A673 (cell line): Measurements from ENCODE around the gene ENTPD6. TPM values are rescaled to one million over a fixed set of nuclear protein-coding genes. Genes with fewer than 3 reads are reported as not detected.

ENCODE experiments used
- BruUV-seq: library from RNA; stranded (reverse); fragments of 400-500 nt; replicated peaks from 2 replicates; lab custom pipeline; 2021; lab: Mats Ljungman, UMichigan
- CTCF ChIA-PET: fragments of 300-600 bp; sonication (Branson Sonifier 250); formaldehyde crosslinking; loops from one replicate; lab custom pipeline; 2022; ENCODE audit warnings: antibody characterized with exemption; lab: Charles Lee
- POLR2A ChIA-PET: fragments of 300-600 bp; sonication (Branson Sonifier 250); formaldehyde crosslinking; loops from one replicate; lab custom pipeline; 2022; ENCODE audit warnings: antibody characterized with exemption; ENCODE audit not compliant: low non-redundant PET; lab: Charles Lee
- DNase-seq: peaks from one replicate; pipeline ENCODE4 v3.0.0-alpha.2; 2015; ENCODE audit warnings: low spot score
- H3K27ac ChIP-seq: fragments of 200-600 bp; sonication (generic); 2 replicates; pipeline ENCODE4 v1.5.1; 2016; ENCODE audit warnings: mixed run types, low read depth, mild to moderate bottlenecking, mixed read lengths, antibody characterized with exemption, low read length; ENCODE audit not compliant: poor library complexity, severe bottlenecking
- H3K27me3 ChIP-seq: fragments of 200-600 bp; sonication (generic); replicated peaks from 2 replicates; pipeline ENCODE4 v1.6.1; 2017; ENCODE audit warnings: mixed run types, low read depth, mild to moderate bottlenecking, mixed read lengths, antibody characterized with exemption, low read length; ENCODE audit not compliant: insufficient read depth, poor library complexity
- H3K36me3 ChIP-seq: fragments of 200-600 bp; sonication (generic); 2 replicates; pipeline ENCODE4 v1.6.1; 2016; ENCODE audit warnings: mixed run types, mild to moderate bottlenecking, mixed read lengths, antibody characterized with exemption, low read length; ENCODE audit not compliant: insufficient read depth, poor library complexity, severe bottlenecking
- H3K4me1 ChIP-seq: fragments of 200-600 bp; sonication (generic); 2 replicates; pipeline ENCODE4 v1.6.1; 2017; ENCODE audit warnings: mixed run types, mild to moderate bottlenecking, mixed read lengths, antibody characterized with exemption, low read length; ENCODE audit not compliant: insufficient read depth, poor library complexity, severe bottlenecking
- H3K4me3 ChIP-seq: fragments of 200-600 bp; sonication (generic); 2 replicates; pipeline ENCODE4 v1.5.1; 2016; ENCODE audit warnings: low read depth, mixed run types, mild to moderate bottlenecking, mixed read lengths, low read length; ENCODE audit not compliant: poor library complexity, severe bottlenecking
- H3K9me3 ChIP-seq: fragments of 200-600 bp; sonication (generic); 2 replicates; pipeline ENCODE4 v1.6.1; 2016; ENCODE audit warnings: mixed run types, low read depth, mild to moderate bottlenecking, mixed read lengths, antibody characterized with exemption, low read length; ENCODE audit not compliant: poor library complexity, severe bottlenecking
- CTCF ChIP-seq: fragments of 300-800, 200-600 bp; sonication (generic); conservative IDR thresholded peaks from 2 replicates; pipeline ENCODE4 v1.5.1; 2017; ENCODE audit warnings: low read depth, mild to moderate bottlenecking, antibody characterized with exemption, low read length, moderate library complexity, mixed read lengths
- EZH2 ChIP-seq: fragments of 200-600 bp; sonication (generic); IDR thresholded peaks from 2 replicates; pipeline ENCODE4 v1.6.1; 2017; ENCODE audit warnings: borderline replicate concordance, low read depth, mild to moderate bottlenecking, mixed read lengths, antibody characterized with exemption, low read length; ENCODE audit not compliant: poor library complexity, severe bottlenecking
- intact Hi-C: fragments of 100-400 bp; cut with micrococcal nuclease; formaldehyde crosslinking; loops from one replicate; pipeline ENCODE4 v1.10.0; 2022; ENCODE audit not compliant: unreplicated experiment
- total RNA-seq: library from RNA; stranded (reverse); gene quantifications from 2 replicates; pipeline ENCODE4 v1.2.3, GENCODE V29; 2021

Gene ENTPD6
- total RNA-seq, 1 experiment from 2014 or later = 50.2 TPM

GRCh38 chr20:25204550-25205276 is 9.2 kb downstream of the ENTPD6 start:
- DNase-seq = no peak
- H3K4me1 ChIP-seq = peaks cover 7% of the 10 kb centered on the region
- intact Hi-C loops = no loop called here
- CTCF ChIA-PET = no interaction called here
- no peak for TF ChIP-seq EZH2
- no peak for TF ChIP-seq CTCF
- H3K27ac ChIP-seq = no peak overlapping the region
- POLR2A ChIA-PET = interaction anchor here (0.6 kb wide), 1 partner anchor 16 kb away, joined by 3 read pairs; no protein-coding TSS in a partner anchor
- no peaks in the 10 kb centered on the region for H3K27me3 ChIP-seq
- H3K4me3 ChIP-seq = no peak overlapping the region
- H3K36me3 ChIP-seq = no peaks in the 10 kb centered on the region
- BruUV-seq = no TSS peak
- H3K9me3 ChIP-seq = no peaks in the 10 kb centered on the region

GRCh38 chr20:25205277-25206062 is 10.0 kb downstream of the ENTPD6 start:
- no peak overlapping the region for H3K27ac ChIP-seq
- intact Hi-C loops = no loop called here
- POLR2A ChIA-PET = interaction anchor here (0.6 kb wide), 1 partner anchor 17 kb away, joined by 3 read pairs; no protein-coding TSS in a partner anchor
- no peak overlapping the region for H3K4me3 ChIP-seq
- CTCF ChIA-PET = no interaction called here
- H3K36me3 ChIP-seq = peaks cover 4% of the 10 kb centered on the region
- DNase-seq = no peak
- H3K27me3 ChIP-seq = no peaks in the 10 kb centered on the region
- no TSS peak for BruUV-seq
- H3K9me3 ChIP-seq = no peaks in the 10 kb centered on the region
- peaks cover 7% of the 10 kb centered on the region for H3K4me1 ChIP-seq
- TF ChIP-seq CTCF (no peak), EZH2 (no peak)

GRCh38 chr20:25206063-25206403 is 10.5 kb downstream of the ENTPD6 start:
- Histone ChIP-seq H3K9me3 (no peaks in the 10 kb centered on the region), H3K4me3 (no peak overlapping the region), H3K27ac (no peak overlapping the region), H3K27me3 (no peaks in the 10 kb centered on the region), H3K4me1 (peaks cover 7% of the 10 kb centered on the region), H3K36me3 (peaks cover 7% of the 10 kb centered on the region)
- TF ChIP-seq CTCF (no peak), EZH2 (no peak)
- no TSS peak for BruUV-seq
- intact Hi-C loops = no loop called here
- CTCF ChIA-PET = no interaction called here
- DNase-seq = no peak
- POLR2A ChIA-PET = no interaction called here
